Esophagus muscularis mucosa (tissue), 4 donors: ENCODE results near the gene GFPT1. TPM values are rescaled to one million over a fixed set of nuclear protein-coding genes. Genes with fewer than 3 reads are reported as not detected.

ENCODE experiments used
- DNase-seq: peaks from one replicate; pipeline ENCODE4 v3.0.0-alpha.2; 2017; ENCODE audit errors: extremely low spot score
- H3K27ac ChIP-seq, 4 donors: fragments of 200-600 bp; sonication (generic); replicated peaks in 1 of 4; 1 replicate in 3 of 4; 2 replicates in 1 of 4; pipeline ENCODE4 v1.5.1; 2016 to 2019; ENCODE audit warnings: mild to moderate bottlenecking in 1 of 4
- H3K27me3 ChIP-seq, 4 donors: fragments of 200-600 bp; sonication (generic); one replicate each; pipeline versions ENCODE4 v1.5.1 to v1.6.0; 2016 to 2019
- H3K36me3 ChIP-seq, 4 donors: fragments of 200-600 bp; sonication (generic); one replicate each; pipeline ENCODE4 v1.5.1; 2016 to 2019
- H3K4me1 ChIP-seq, 4 donors: fragments of 200-600 bp; sonication (generic); one replicate each; pipeline ENCODE4 v1.5.1; 2016 to 2019
- H3K4me3 ChIP-seq, 4 donors: fragments of 200-600 bp; sonication (generic); 1 replicate in 2 of 4; 2 replicates in 2 of 4; pipeline ENCODE4 v1.5.1; 2016 to 2019; ENCODE audit warnings: mild to moderate bottlenecking in 4 of 4, moderate library complexity in 1 of 4
- H3K9me3 ChIP-seq, 4 donors: fragments of 200-600 bp; sonication (generic); 1 replicate in 3 of 4; 2 replicates in 1 of 4; pipeline ENCODE4 v1.5.1; 2016 to 2019
- EP300 ChIP-seq: sonication (generic); formaldehyde crosslinking; IDR thresholded peaks from one replicate; pipeline ENCODE4 v1.6.1; 2017; ENCODE audit warnings: antibody characterized with exemption
- POLR2A ChIP-seq: fragments of 450-650 bp; IDR thresholded peaks from one replicate; pipeline ENCODE4 v1.6.1; 2017; ENCODE audit warnings: antibody characterized with exemption, moderate library complexity, mild to moderate bottlenecking, low read depth
- POLR2AphosphoS5 ChIP-seq, 2 donors: sonication (generic); formaldehyde crosslinking; IDR thresholded peaks; one replicate each; pipeline ENCODE4 v1.6.1; 2017; ENCODE audit warnings: antibody characterized with exemption in 2 of 2
- WGBS: methylation state at CpG from one replicate; pipeline ENCODE4 v1.1.5; 2018; 5-methylcytosine and 5-hydroxymethylcytosine counted together
- intact Hi-C: fragments of 100-400 bp; cut with DNase I; formaldehyde crosslinking; loops from one replicate; pipeline ENCODE4 v1.15.1; 2023
- total RNA-seq, 4 donors: library from RNA; depleted of rRNA; stranded (reverse); fragments of >200 nt; gene quantifications; one replicate each; pipeline versions ENCODE4 v1.1.0 to v1.2.1, GENCODE V29; 2016
- TF ChIP-seq, protein P1 (sequence below), 3 experiments: fragments of 200-600 bp in 2 of 3; fragments of 450-650 bp in 1 of 3; sonication (generic) in 2 of 3; IDR thresholded peaks; one replicate each; pipeline ENCODE4 v1.5.1; 2017 to 2019; ENCODE audit warnings: antibody characterized with exemption in 3 of 3, mild to moderate bottlenecking in 2 of 3, moderate library complexity in 1 of 3

Gene GFPT1
- total RNA-seq, 4 donors from 2014 or later, result 17.4 to 25.3 (median 23.2) TPM

DNA sequence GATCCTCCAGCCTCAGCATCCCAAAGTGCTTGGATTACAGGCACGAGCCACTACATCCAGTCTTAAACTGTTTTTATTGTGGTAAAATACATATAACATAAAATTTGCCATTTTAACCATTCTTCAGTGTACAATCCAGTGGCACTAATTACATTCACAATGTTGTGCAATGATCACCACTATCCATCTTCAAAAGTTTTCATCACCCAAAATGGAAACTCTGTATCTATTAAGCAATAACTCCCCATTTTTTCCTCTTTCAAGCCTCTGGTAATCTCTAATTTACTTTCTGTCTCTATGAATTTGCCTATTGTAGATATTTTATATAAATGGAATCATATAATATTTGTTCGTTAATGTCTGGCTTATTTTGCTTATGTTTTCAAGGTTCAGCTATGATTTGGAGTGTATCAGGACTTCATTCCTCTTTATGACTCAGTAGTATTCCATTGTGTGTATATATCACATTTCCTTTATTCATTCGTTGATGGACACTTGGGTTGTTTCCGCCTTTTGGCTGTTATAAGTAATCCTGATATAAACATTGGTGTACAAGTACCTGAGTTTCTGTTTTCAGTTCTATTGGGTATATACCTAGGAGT, 71.8 kb downstream of the GFPT1 start:
- Histone ChIP-seq H3K36me3 (peaks cover 0 to 13% (median 0%) of the 10 kb centered on the region in 4 donors), H3K27ac (no peak overlapping the region), H3K9me3 (peaks cover 0 to 7% (median 2%) of the 10 kb centered on the region in 4 donors), H3K4me3 (no peak overlapping the region), H3K4me1 (peaks cover 4 to 19% (median 16%) of the 10 kb centered on the region in 4 donors), H3K27me3 (no peaks in the 10 kb centered on the region)
- no peak for TF ChIP-seq EP300
- no peak for TF ChIP-seq POLR2AphosphoS5 (IDR thresholded peaks at IDR 0.05)
- no peak for TF ChIP-seq POLR2A
- TF ChIP-seq, protein P1, sequence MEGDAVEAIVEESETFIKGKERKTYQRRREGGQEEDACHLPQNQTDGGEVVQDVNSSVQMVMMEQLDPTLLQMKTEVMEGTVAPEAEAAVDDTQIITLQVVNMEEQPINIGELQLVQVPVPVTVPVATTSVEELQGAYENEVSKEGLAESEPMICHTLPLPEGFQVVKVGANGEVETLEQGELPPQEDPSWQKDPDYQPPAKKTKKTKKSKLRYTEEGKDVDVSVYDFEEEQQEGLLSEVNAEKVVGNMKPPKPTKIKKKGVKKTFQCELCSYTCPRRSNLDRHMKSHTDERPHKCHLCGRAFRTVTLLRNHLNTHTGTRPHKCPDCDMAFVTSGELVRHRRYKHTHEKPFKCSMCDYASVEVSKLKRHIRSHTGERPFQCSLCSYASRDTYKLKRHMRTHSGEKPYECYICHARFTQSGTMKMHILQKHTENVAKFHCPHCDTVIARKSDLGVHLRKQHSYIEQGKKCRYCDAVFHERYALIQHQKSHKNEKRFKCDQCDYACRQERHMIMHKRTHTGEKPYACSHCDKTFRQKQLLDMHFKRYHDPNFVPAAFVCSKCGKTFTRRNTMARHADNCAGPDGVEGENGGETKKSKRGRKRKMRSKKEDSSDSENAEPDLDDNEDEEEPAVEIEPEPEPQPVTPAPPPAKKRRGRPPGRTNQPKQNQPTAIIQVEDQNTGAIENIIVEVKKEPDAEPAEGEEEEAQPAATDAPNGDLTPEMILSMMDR (IDR thresholded peaks at IDR 0.05), result no peak
- no peak for DNase-seq
- intact Hi-C loops, result no loop called here
- WGBS, result 98% methylated on average over 4 of the region's 4 CpGs

DNA sequence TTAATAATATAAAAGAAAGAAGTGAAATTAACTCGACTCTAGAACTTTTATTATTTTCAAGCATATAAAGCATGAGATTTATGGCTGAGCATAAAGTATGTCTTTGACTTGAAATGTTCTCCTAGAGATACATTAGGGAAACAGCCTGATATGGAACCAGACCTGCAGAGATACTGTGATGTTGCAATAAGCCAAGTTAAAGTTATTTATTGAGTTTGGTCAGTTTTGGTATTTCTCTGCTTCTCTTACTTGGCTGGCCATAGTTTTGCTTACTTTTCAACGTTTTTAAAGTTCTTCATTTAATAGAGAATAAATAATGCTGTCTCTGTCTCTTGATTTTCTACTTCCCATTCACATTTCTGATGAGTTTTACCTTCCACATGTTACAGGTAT, 76.0 kb downstream of the GFPT1 start:
- Histone ChIP-seq H3K27me3 (no peaks in the 10 kb centered on the region), H3K27ac (peak overlapping the region; percentile 85 to 92 (median 89)), H3K9me3 (peaks cover 0 to 7% (median 2%) of the 10 kb centered on the region in 4 donors), H3K4me3 (no peak overlapping the region), H3K4me1 (peaks cover 40 to 61% (median 55%) of the 10 kb centered on the region in 4 donors), H3K36me3 (no peaks in the 10 kb centered on the region)
- WGBS, result 27% methylated on average over 2 of the region's 2 CpGs
- intact Hi-C loops, result no loop called here
- TF ChIP-seq EP300, result no peak
- TF ChIP-seq, protein P1 (IDR thresholded peaks at IDR 0.05), result no peak
- no peak for TF ChIP-seq POLR2AphosphoS5 (IDR thresholded peaks at IDR 0.05)
- no peak for TF ChIP-seq POLR2A
- no peak for DNase-seq

DNA sequence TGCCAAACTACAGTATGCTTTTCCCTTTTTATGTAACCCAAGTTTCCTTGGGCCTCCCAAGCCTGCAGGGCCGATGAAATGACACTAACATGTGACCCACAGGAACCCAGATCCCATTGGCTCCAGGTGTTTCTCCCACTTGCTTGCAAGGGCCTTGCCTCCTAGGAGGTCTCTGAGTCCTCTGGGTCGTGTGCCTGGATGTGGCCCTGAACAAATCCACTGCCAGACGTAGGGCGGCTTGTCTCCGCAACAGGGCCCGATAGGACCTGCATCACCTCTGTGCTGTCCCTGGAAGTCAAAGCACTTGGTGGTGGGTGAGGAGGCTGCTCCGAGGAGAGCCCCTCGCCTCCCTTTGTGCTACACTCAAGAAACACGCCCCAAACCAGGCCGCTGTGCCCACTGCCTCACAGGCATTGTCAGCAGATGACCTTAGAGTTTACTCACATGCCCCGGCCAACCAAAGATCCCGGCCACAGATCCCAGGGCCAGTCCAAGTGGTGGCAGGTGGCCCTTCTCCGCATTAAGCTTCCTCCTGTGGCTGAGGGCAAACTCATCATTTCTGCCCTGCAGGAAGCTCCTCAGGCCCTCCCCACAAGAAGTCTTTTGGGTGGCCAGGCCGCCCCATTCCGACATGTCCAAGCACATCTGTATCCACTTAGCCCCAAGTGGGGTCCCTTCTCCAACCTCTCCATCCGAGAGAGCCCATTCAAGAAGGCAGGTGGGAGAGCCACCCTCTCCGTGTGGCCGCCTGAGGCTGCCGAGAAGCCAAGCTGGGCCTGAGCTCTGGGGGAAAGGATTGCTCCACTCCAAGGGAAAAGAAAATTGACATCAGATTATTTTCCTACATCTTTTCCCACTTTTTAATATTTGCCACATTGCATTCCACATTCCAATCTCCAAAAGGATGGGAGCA, 76.7 kb downstream of the GFPT1 start:
- Histone ChIP-seq H3K27me3 (no peaks in the 10 kb centered on the region), H3K9me3 (peaks cover 0 to 7% (median 2%) of the 10 kb centered on the region in 4 donors), H3K4me1 (peaks cover 43 to 66% (median 61%) of the 10 kb centered on the region in 4 donors), H3K4me3 (peak overlapping the region in 1 of 4 donors; percentile 4), H3K36me3 (no peaks in the 10 kb centered on the region), H3K27ac (peak overlapping the region; percentile 85 to 92 (median 89))
- no peak for DNase-seq
- TF ChIP-seq, protein P1 (IDR thresholded peaks at IDR 0.05), result no peak
- TF ChIP-seq EP300, result no peak
- no peak for TF ChIP-seq POLR2AphosphoS5 (IDR thresholded peaks at IDR 0.05)
- TF ChIP-seq POLR2A, result no peak
- 78% methylated on average over 16 of the region's 19 CpGs for WGBS
- intact Hi-C loops, result no loop called here

DNA sequence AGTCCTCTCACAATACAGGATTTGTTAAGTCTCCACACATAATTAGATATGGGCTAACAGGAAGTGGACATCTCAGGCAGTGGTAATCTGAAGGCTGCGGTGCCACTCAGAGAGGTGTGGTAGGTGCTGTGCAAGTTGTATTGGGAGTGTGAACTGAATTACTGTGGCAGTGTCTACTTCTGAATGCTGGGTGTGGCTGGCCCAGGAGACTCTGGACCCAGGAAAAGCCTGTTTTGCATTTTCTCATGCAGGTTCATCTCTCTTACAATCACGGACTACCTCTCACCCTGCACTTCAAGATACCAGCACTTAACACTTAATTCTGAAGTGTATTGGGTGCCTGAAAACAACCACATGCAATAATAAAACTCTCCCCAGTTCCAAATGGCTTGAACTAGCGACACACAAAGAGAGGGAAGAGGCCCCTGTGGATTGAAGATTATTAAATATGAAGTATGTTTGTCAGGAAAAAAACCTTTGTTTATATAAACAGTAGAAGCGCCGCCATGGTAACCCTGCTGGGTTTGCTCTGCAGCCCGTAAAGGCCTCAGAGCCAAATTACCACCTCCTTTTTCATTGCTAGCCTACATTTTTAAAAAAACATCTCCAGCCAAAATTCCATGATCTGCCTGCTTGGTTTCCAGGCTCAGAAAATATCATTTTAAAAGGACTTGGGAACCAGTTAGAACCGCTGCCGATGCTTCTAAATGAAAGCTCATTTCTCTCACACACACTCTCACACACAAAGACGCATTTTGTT, 77.5 kb downstream of the GFPT1 start:
- H3K4me3 ChIP-seq, result peak overlapping the region in 1 of 4 donors; percentile 4
- WGBS, result 25% methylated on average over 9 of the region's 9 CpGs
- TF ChIP-seq POLR2AphosphoS5 (IDR thresholded peaks at IDR 0.05), result peak; percentile 15 to 39
- TF ChIP-seq EP300, result no peak
- peak overlapping the region; percentile 85 to 92 (median 89) for H3K27ac ChIP-seq
- no peak for DNase-seq
- H3K9me3 ChIP-seq, result peaks cover 0 to 7% (median 2%) of the 10 kb centered on the region in 4 donors
- intact Hi-C loops, result loop anchor here (2.0 kb wide), 1 partner anchor 367 kb away; no protein-coding TSS in a partner anchor
- no peaks in the 10 kb centered on the region for H3K36me3 ChIP-seq
- peaks cover 43 to 66% (median 61%) of the 10 kb centered on the region in 4 donors for H3K4me1 ChIP-seq
- no peaks in the 10 kb centered on the region for H3K27me3 ChIP-seq
